MCF 10A (cell line): ENCODE measurements around the gene CSMD2. TPM values are rescaled to one million over a fixed set of nuclear protein-coding genes. Genes with fewer than 3 reads are reported as not detected.

Experiments
- BruUV-seq: library from RNA; stranded (reverse); fragments of 400-500 nt; replicated peaks from 2 replicates; lab custom pipeline; 2021; lab: Mats Ljungman, UMichigan
- CTCF ChIA-PET: fragments of 300-600 bp; sonication (Branson Sonifier 250); formaldehyde crosslinking; extraction: SDS; loops from one replicate; lab custom pipeline; 2021; ENCODE audit warnings: antibody characterized with exemption, inconsistent platforms; lab: Yijun Ruan, JAX
- POLR2A ChIA-PET: fragments of 300-600, 350-650 bp; sonication (Branson Sonifier 250); formaldehyde crosslinking; extraction: SDS; loops from one replicate; lab custom pipeline; 2020; ENCODE audit warnings: antibody characterized with exemption, inconsistent platforms; lab: Yijun Ruan, JAX
- DNase-seq: peaks from one replicate; pipeline ENCODE4 v3.0.0-alpha.2; 2018; ENCODE audit not compliant: unreplicated experiment
- H3K27ac Mint-ChIP-seq: one replicate; pipeline ENCODE4 v1.8.0; 2022; ENCODE audit warnings: mild to moderate bottlenecking, low read depth, mixed read lengths; ENCODE audit not compliant: unreplicated experiment
- H3K27me3 Mint-ChIP-seq: one replicate; pipeline ENCODE4 v1.8.0; 2022; ENCODE audit warnings: mixed read lengths; ENCODE audit not compliant: insufficient read depth, unreplicated experiment
- H3K36me3 Mint-ChIP-seq: one replicate; pipeline ENCODE4 v1.8.0; 2022; ENCODE audit warnings: mild to moderate bottlenecking, moderate library complexity, mixed read lengths; ENCODE audit not compliant: insufficient read depth, unreplicated experiment
- H3K4me1 Mint-ChIP-seq: one replicate; pipeline ENCODE4 v1.8.0; 2022; ENCODE audit warnings: mixed read lengths; ENCODE audit not compliant: insufficient read depth, unreplicated experiment
- H3K4me3 Mint-ChIP-seq: one replicate; pipeline ENCODE4 v1.8.0; 2022; ENCODE audit warnings: mild to moderate bottlenecking, moderate library complexity, mixed read lengths; ENCODE audit not compliant: unreplicated experiment
- H3K9me3 Mint-ChIP-seq: one replicate; pipeline ENCODE4 v1.8.0; 2022; ENCODE audit warnings: mixed read lengths; ENCODE audit not compliant: unreplicated experiment
- intact Hi-C: fragments of 100-400 bp; cut with micrococcal nuclease; formaldehyde crosslinking; loops from 2 replicates; pipeline ENCODE4 v1.14.1; 2022
- total RNA-seq: library from RNA; stranded (reverse); gene quantifications from 2 replicates; pipeline ENCODE4 v1.2.3, GENCODE V29; 2022
- TF ChIP-seq, protein P1 (sequence below): fragments of 200-600 bp; IDR thresholded peaks from one replicate; pipeline ENCODE4 v1.8.0; 2022; ENCODE audit warnings: antibody characterized with exemption, mild to moderate bottlenecking; ENCODE audit not compliant: unreplicated experiment

The CSMD2 gene
- total RNA-seq, 1 experiment from 2014 or later, result not detected

DNA sequence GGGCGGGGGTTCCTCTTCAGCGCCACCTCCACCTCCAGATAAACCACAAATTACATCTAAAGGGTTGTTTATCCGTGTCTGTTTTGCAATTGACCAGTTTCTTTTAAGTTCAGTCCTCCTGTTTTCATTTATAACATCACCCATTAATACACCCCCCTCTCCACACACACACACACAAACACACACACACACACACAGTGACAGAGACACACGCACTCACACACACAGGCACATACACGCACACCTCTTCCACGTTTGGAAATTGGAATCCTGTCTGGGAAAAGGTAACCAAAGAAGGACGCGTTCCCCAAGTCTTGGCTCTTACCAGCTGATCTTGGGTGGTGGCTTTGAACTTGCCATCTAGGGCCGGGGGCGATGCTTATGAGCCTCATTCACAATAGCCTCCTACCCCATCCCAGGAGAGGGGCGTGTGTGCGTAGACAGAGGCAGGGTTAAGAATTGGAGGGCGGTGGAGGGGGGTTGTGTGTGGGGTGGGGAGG is 442 bp upstream of the CSMD2 start:
- peaks cover 51% of the 10 kb centered on the region for H3K9me3 Mint-ChIP-seq
- no peak overlapping the region for H3K4me3 Mint-ChIP-seq
- H3K36me3 Mint-ChIP-seq, result no peaks in the 10 kb centered on the region
- ChIA-PET POLR2A (no interaction called here), CTCF (no interaction called here)
- no peak overlapping the region for H3K27ac Mint-ChIP-seq
- TF ChIP-seq, protein P1, sequence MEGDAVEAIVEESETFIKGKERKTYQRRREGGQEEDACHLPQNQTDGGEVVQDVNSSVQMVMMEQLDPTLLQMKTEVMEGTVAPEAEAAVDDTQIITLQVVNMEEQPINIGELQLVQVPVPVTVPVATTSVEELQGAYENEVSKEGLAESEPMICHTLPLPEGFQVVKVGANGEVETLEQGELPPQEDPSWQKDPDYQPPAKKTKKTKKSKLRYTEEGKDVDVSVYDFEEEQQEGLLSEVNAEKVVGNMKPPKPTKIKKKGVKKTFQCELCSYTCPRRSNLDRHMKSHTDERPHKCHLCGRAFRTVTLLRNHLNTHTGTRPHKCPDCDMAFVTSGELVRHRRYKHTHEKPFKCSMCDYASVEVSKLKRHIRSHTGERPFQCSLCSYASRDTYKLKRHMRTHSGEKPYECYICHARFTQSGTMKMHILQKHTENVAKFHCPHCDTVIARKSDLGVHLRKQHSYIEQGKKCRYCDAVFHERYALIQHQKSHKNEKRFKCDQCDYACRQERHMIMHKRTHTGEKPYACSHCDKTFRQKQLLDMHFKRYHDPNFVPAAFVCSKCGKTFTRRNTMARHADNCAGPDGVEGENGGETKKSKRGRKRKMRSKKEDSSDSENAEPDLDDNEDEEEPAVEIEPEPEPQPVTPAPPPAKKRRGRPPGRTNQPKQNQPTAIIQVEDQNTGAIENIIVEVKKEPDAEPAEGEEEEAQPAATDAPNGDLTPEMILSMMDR, result no peak
- intact Hi-C loops, result no loop called here
- DNase-seq, result no peak
- no peaks in the 10 kb centered on the region for H3K4me1 Mint-ChIP-seq
- BruUV-seq, result no TSS peak
- H3K27me3 Mint-ChIP-seq, result no peaks in the 10 kb centered on the region

DNA sequence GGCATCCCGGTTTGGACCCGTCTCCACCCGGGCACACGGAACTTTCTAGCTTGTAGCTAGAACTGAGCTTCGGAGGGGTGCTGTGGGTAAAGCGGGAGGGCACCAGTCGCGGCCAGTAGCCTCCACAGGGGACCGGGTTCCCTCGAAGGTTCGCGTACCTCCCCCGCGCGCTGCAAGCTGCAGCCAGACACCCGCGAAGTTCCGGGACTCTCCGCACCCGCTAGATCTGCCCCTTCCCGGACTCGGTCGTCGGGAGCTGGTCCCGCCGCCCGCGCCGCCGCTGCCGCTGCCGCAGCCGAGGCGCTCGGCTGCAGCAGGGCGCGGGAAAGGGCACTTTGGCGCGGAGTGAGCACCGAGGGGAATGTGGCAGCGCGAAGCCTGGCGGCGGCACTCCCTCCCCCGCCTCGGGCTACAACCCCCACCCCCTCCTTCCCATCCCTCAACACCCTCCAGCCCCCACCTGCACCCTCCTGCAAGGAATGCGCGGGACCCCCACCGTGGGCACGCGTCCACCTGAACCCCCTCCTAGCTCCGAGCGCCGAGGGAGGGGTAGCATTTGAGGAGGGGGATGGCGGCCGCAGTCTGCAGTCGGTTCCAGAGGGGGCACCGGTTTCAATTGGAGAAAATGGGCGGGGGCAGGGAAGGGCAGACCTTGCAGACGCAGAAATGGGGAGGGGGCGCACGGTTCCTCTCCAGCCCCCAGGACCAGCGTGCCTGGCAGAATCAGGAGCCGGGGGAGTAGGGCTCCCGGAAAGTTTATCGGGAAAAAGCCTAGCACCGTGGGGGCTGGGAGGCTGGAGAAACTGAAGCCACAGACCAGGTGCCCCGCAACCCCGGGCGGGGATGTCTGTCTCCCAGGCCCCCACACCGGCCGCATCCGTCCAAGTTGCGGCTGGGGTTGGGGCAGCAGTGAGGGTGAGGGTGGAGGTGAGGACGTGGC is 968 bp downstream of the CSMD2 start:
- no peaks in the 10 kb centered on the region for H3K4me1 Mint-ChIP-seq
- H3K4me3 Mint-ChIP-seq, result no peak overlapping the region
- no TSS peak for BruUV-seq
- H3K36me3 Mint-ChIP-seq, result no peaks in the 10 kb centered on the region
- ChIA-PET CTCF (interaction anchor here (0.6 kb wide), 1 partner anchor 8 kb away, joined by 3 read pairs; no protein-coding TSS in a partner anchor), POLR2A (no interaction called here)
- no peaks in the 10 kb centered on the region for H3K27me3 Mint-ChIP-seq
- intact Hi-C loops, result no loop called here
- H3K27ac Mint-ChIP-seq, result no peak overlapping the region
- DNase-seq, result no peak
- peaks cover 45% of the 10 kb centered on the region for H3K9me3 Mint-ChIP-seq
- TF ChIP-seq, protein P1, result no peak

- H3K27me3 Mint-ChIP-seq, result no peaks in the 10 kb centered on the region
- intact Hi-C loops, result no loop called here
- BruUV-seq, result no TSS peak
- no peak for DNase-seq
- H3K36me3 Mint-ChIP-seq, result no peaks in the 10 kb centered on the region
- no peak overlapping the region for H3K4me3 Mint-ChIP-seq
- H3K9me3 Mint-ChIP-seq, result peaks cover 37% of the 10 kb centered on the region
- TF ChIP-seq, protein P1, result no peak
- no peak overlapping the region for H3K27ac Mint-ChIP-seq
- ChIA-PET POLR2A (no interaction called here), CTCF (interaction anchor here (0.7 kb wide), 1 partner anchor 36 kb away, joined by 3 read pairs; no protein-coding TSS in a partner anchor)
- no peaks in the 10 kb centered on the region for H3K4me1 Mint-ChIP-seq
Measured at GRCh38 chr1:34162852-34163766, 1.9 kb downstream of the CSMD2 start.
